ENCODE data around the gene PLEKHG4. TPM values are rescaled to one million over a fixed set of nuclear protein-coding genes. Genes with fewer than 3 reads are reported as not detected.

The PLEKHG4 gene
- total RNA-seq, 1 donor from 2014 or later, result 9.5 TPM

GRCh38 chr16:67234180-67234597 lies 45.1 kb upstream of the PLEKHG4 start:
- H3K36me3 Mint-ChIP-seq (ENCODE audit: low read depth, unreplicated experiment), result peaks cover 46% of the 10 kb centered on the region
- H3K4me1 Mint-ChIP-seq (ENCODE audit: unreplicated experiment), result peaks cover 9% of the 10 kb centered on the region
- TF ChIP-seq CTCF (IDR thresholded peaks at IDR 0.05; ENCODE audit: unreplicated experiment), result no peak
- DNase-seq (ENCODE audit: low spot score), result no peak
- peak overlapping the region; percentile 25 for H3K4me3 Mint-ChIP-seq (ENCODE audit: unreplicated experiment)
- H3K9me3 Mint-ChIP-seq (ENCODE audit: unreplicated experiment), result no peaks in the 10 kb centered on the region
- H3K27ac Mint-ChIP-seq (ENCODE audit: unreplicated experiment), result no peak overlapping the region
- H3K27me3 Mint-ChIP-seq (ENCODE audit: unreplicated experiment), result peaks cover 16% of the 10 kb centered on the region

- H3K4me3 Mint-ChIP-seq (ENCODE audit: unreplicated experiment), result peak overlapping the region; percentile 48
- H3K9me3 Mint-ChIP-seq (ENCODE audit: unreplicated experiment), result no peaks in the 10 kb centered on the region
- H3K36me3 Mint-ChIP-seq (ENCODE audit: low read depth, unreplicated experiment), result peaks cover 48% of the 10 kb centered on the region
- H3K27me3 Mint-ChIP-seq (ENCODE audit: unreplicated experiment), result peaks cover 15% of the 10 kb centered on the region
- no peak for DNase-seq (ENCODE audit: low spot score)
- TF ChIP-seq CTCF (IDR thresholded peaks at IDR 0.05; ENCODE audit: unreplicated experiment), result no peak
- peaks cover 20% of the 10 kb centered on the region for H3K4me1 Mint-ChIP-seq (ENCODE audit: unreplicated experiment)
- H3K27ac Mint-ChIP-seq (ENCODE audit: unreplicated experiment), result peak overlapping the region; percentile 59
Observed at GRCh38 chr16:67235816-67236562, 43.3 kb upstream of the PLEKHG4 start.

- H3K4me3 Mint-ChIP-seq (ENCODE audit: unreplicated experiment), result peak overlapping the region; percentile 48
Observed at GRCh38 chr16:67236563-67237395, 42.6 kb upstream of the PLEKHG4 start.

GRCh38 chr16:67237396-67238277 lies 41.7 kb upstream of the PLEKHG4 start:
- Mint-ChIP-seq H3K4me3 (ENCODE audit: unreplicated experiment) (peak overlapping the region; percentile 42), H3K27ac (ENCODE audit: unreplicated experiment) (no peak overlapping the region)

More at GRCh38 chr16:67236563-67237395, 42.6 kb upstream of the PLEKHG4 start:
- Mint-ChIP-seq H3K27me3 (ENCODE audit: unreplicated experiment) (peaks cover 10% of the 10 kb centered on the region), H3K36me3 (ENCODE audit: low read depth, unreplicated experiment) (peaks cover 47% of the 10 kb centered on the region), H3K9me3 (ENCODE audit: unreplicated experiment) (no peaks in the 10 kb centered on the region), H3K27ac (ENCODE audit: unreplicated experiment) (no peak overlapping the region), H3K4me1 (ENCODE audit: unreplicated experiment) (peaks cover 27% of the 10 kb centered on the region)
- TF ChIP-seq CTCF (IDR thresholded peaks at IDR 0.05; ENCODE audit: unreplicated experiment), result no peak
- DNase-seq (ENCODE audit: low spot score), result peak; percentile 75

More at GRCh38 chr16:67237396-67238277, 41.7 kb upstream of the PLEKHG4 start:
- peaks cover 47% of the 10 kb centered on the region for H3K36me3 Mint-ChIP-seq (ENCODE audit: low read depth, unreplicated experiment)
- H3K27me3 Mint-ChIP-seq (ENCODE audit: unreplicated experiment), result peaks cover 12% of the 10 kb centered on the region
- H3K4me1 Mint-ChIP-seq (ENCODE audit: unreplicated experiment), result peaks cover 34% of the 10 kb centered on the region
- no peaks in the 10 kb centered on the region for H3K9me3 Mint-ChIP-seq (ENCODE audit: unreplicated experiment)
- no peak for DNase-seq (ENCODE audit: low spot score)
- TF ChIP-seq CTCF (IDR thresholded peaks at IDR 0.05; ENCODE audit: unreplicated experiment), result no peak

Measured in endothelial cell (in vitro differentiated cells).